SK-N-SH (cell line): ENCODE data around the gene CPNE4.

Source experiments
- CTCF ChIP-seq: fragments of 200-600 bp; sonication (generic); IDR thresholded peaks from 2 replicates; pipeline ENCODE4 v1.6.1; 2017; ENCODE audit warnings: antibody characterized with exemption, mild to moderate bottlenecking, moderate library complexity
- IRF3 ChIP-seq: fragments of 150-350 bp; IDR thresholded peaks from 2 replicates; pipeline ENCODE4 v1.6.1; 2016; ENCODE audit warnings: mild to moderate bottlenecking, low read depth, low read length
- NFIC ChIP-seq: IDR thresholded peaks from 2 replicates; pipeline ENCODE4 v1.4.0; 2012; ENCODE audit warnings: borderline replicate concordance
- YY1 ChIP-seq: IDR thresholded peaks from 2 replicates; pipeline ENCODE4 v1.4.0; 2012; ENCODE audit warnings: low read depth, mild to moderate bottlenecking

GRCh38 chr3:132055872-132056271 lies 21.1 kb upstream of the CPNE4 start:
- TF ChIP-seq YY1 (no peak), NFIC (no peak), CTCF (no peak), IRF3 (no peak)
